ENCODE measurements around the gene ITSN2. TPM values are rescaled to one million over a fixed set of nuclear protein-coding genes. Genes with fewer than 3 reads are reported as not detected.

The ITSN2 gene
- total RNA-seq, 2 donors from 2014 or later, result 42.8 to 45.7 TPM

- intact Hi-C loops (cut with DNase I), result no loop called here
- DNase-seq (ENCODE audit: low spot score), result no peak
- no peaks in the 10 kb centered on the region for H3K9me3 ChIP-seq
- no peaks in the 10 kb centered on the region for H3K27me3 ChIP-seq (replicated peaks; ENCODE audit: insufficient read depth)
- no peak overlapping the region for H3K4me3 ChIP-seq
- TF ChIP-seq POLR2A (IDR thresholded peaks at IDR 0.05), result no peak
- TF ChIP-seq CTCF (IDR thresholded peaks at IDR 0.05), result no peak
- H3K4me1 ChIP-seq (replicated peaks), result no peaks in the 10 kb centered on the region
- H3K36me3 ChIP-seq, result no peaks in the 10 kb centered on the region
- no peak overlapping the region for H3K27ac ChIP-seq
- 93% methylated on average over 5 of the region's 5 CpGs for WGBS
These were observed 191.3 kb downstream of the ITSN2 start for GRCh38 chr2:24169023-24169422.

DNA sequence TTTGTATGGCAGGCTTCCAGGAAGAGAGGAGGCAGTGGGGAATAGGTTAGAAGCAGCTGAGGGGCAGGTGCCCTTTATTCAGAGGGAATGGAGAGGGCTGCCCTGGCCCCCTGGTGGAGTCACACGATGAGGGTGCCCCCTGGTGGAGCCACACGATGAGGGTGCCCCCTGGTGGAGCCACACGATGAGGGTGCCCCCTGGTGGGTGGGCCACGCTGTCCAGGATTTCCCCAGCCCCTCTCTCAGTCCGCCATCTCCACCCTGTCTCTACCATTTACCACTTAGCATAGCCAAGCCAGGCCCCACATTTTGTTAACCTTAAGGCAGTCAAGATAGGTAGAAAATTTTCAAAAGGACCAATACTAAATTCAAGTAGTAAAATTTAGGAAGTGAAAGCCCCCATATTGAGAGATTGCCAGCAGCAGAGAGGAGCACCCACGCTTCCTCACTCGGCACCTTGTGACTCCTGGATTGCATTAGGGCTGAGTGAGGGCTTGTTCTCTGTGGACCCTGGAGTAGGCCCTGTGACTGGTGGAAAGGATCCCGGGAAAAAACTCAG lies 195.8 kb downstream of the ITSN2 start:
- Histone ChIP-seq H3K4me3 (no peak overlapping the region), H3K27me3 (replicated peaks; ENCODE audit: insufficient read depth) (no peaks in the 10 kb centered on the region), H3K9me3 (no peaks in the 10 kb centered on the region), H3K36me3 (no peaks in the 10 kb centered on the region), H3K27ac (no peak overlapping the region), H3K4me1 (replicated peaks) (no peaks in the 10 kb centered on the region)
- WGBS, result 54% methylated on average over 8 of the region's 8 CpGs
- TF ChIP-seq POLR2AphosphoS5 (IDR thresholded peaks at IDR 0.05), result no peak
- peak in 3 of 4 experiments; percentile 10 to 56 (median 31) for TF ChIP-seq CTCF (IDR thresholded peaks at IDR 0.05)
- no peak for DNase-seq (ENCODE audit: low spot score)
- intact Hi-C loops (cut with DNase I), result no loop called here

DNA sequence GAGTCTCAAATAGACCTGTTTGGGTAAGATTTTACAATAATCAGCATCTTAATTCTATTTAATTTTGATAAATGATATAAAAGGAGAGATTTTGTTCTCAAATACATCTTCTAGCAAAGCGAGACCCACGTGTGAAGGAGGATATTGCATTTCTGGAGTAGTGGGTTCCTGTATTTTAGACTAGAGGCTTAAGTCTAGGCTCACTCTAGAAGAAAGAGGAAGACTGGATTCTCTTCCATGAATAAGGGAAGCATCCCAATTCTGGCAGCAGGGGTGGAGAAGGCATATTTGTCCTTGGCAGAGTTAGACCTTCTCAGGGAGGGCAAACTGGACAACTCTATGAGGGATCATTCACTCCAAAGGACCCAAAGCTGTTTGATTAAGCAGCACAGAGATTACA lies 196.7 kb downstream of the ITSN2 start:
- Histone ChIP-seq H3K9me3 (no peaks in the 10 kb centered on the region), H3K36me3 (no peaks in the 10 kb centered on the region), H3K4me3 (no peak overlapping the region), H3K27me3 (replicated peaks; ENCODE audit: insufficient read depth) (no peaks in the 10 kb centered on the region), H3K4me1 (replicated peaks) (no peaks in the 10 kb centered on the region), H3K27ac (no peak overlapping the region)
- TF ChIP-seq CTCF (IDR thresholded peaks at IDR 0.05), result no peak
- TF ChIP-seq POLR2A (IDR thresholded peaks at IDR 0.05), result no peak
- no peak for TF ChIP-seq POLR2AphosphoS5 (IDR thresholded peaks at IDR 0.05)
- DNase-seq (ENCODE audit: low spot score), result no peak
- intact Hi-C loops (cut with DNase I), result no loop called here
- WGBS, result 92% methylated on average over 2 of the region's 2 CpGs

DNA sequence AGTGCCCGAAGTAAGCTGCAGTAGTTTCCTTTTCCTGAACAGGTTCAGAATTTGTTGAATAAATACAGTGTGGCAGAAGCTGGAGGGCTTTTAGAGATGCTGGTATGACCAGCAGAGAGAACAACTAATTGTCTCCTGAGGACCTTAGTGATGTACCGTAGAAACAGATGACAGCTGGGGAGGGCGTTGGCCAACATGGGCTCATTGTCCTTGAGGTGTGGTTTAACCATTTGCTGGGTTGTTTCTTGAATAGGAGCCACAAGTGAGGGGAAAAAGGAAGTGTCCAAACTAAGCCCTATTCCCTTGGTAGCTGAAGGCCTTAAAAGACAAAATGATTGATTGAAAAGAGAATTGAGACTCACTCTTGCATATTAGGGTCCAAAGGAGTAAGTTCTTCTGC lies 197.2 kb downstream of the ITSN2 start:
- Histone ChIP-seq H3K36me3 (no peaks in the 10 kb centered on the region), H3K27ac (no peak overlapping the region), H3K4me1 (replicated peaks) (no peaks in the 10 kb centered on the region), H3K4me3 (no peak overlapping the region), H3K9me3 (no peaks in the 10 kb centered on the region), H3K27me3 (replicated peaks; ENCODE audit: insufficient read depth) (no peaks in the 10 kb centered on the region)
- WGBS, result 53% methylated on average over 3 of the region's 3 CpGs
- no peak for DNase-seq (ENCODE audit: low spot score)
- no peak for TF ChIP-seq POLR2A (IDR thresholded peaks at IDR 0.05)
- no peak for TF ChIP-seq CTCF (IDR thresholded peaks at IDR 0.05)
- no peak for TF ChIP-seq POLR2AphosphoS5 (IDR thresholded peaks at IDR 0.05)
- intact Hi-C loops (cut with DNase I), result no loop called here

- H3K27me3 ChIP-seq (replicated peaks; ENCODE audit: insufficient read depth), result no peaks in the 10 kb centered on the region
- H3K4me3 ChIP-seq, result no peak overlapping the region
- no peak for TF ChIP-seq POLR2AphosphoS5 (IDR thresholded peaks at IDR 0.05)
- no peak for TF ChIP-seq POLR2A (IDR thresholded peaks at IDR 0.05)
- no peak for TF ChIP-seq CTCF (IDR thresholded peaks at IDR 0.05)
- no peak overlapping the region for H3K27ac ChIP-seq
- H3K4me1 ChIP-seq (replicated peaks), result no peaks in the 10 kb centered on the region
- no peaks in the 10 kb centered on the region for H3K9me3 ChIP-seq
- no peaks in the 10 kb centered on the region for H3K36me3 ChIP-seq
- 90% methylated on average over 1 of the region's 1 CpG for WGBS
- intact Hi-C loops (cut with DNase I), result no loop called here
- no peak for DNase-seq (ENCODE audit: low spot score)
These were observed 197.8 kb downstream of the ITSN2 start for GRCh38 chr2:24162494-24162893.
